ENCODE data around the gene RPS6KL1.

RPS6KL1 gene

GRCh38 chr14:74881431-74882102 lies 41.5 kb downstream of the RPS6KL1 start, which contains the start of gene DLST:
TSS of gene DLST (plus strand) at chr14:74881916. CDS start at chr14:74881954, 38 bp downstream.
- DNase-seq: peak; percentile 82

DNA sequence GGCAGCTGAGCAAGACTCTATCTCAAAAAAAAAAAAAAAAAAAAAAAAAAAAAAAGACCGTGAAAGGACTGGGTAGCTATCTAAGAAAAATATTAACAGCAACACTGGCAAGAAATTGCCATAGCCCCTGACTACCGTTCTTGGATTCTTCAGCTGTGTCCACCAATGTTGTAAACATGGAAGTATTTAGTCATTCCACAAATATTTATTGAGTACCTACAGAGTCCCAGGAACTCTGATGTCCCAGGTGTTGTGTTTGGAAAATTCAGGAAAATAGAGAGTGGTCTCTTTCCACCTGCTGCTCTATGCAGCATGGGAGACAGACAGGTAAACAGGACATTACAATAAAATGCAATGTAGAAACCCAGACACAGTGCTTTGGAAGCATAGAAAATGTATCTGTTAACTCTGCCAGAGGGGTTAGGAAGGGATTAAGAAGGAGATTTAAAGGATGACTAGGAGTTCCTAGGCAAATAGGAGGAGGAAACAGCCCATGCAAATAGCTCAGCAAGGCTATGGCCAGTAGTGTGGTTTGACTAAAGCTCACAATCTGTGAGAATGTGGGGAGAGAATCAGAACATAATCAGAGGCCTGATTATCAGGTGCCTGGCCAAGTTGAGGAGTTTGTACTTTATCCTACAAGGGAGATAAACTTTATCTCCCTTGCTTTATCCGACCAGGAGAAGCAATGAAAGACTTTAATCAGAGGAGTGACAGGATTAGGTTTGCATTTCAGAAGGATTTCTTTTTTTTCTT lies 43.5 kb downstream of the RPS6KL1 start:
- no peak for DNase-seq

DNA sequence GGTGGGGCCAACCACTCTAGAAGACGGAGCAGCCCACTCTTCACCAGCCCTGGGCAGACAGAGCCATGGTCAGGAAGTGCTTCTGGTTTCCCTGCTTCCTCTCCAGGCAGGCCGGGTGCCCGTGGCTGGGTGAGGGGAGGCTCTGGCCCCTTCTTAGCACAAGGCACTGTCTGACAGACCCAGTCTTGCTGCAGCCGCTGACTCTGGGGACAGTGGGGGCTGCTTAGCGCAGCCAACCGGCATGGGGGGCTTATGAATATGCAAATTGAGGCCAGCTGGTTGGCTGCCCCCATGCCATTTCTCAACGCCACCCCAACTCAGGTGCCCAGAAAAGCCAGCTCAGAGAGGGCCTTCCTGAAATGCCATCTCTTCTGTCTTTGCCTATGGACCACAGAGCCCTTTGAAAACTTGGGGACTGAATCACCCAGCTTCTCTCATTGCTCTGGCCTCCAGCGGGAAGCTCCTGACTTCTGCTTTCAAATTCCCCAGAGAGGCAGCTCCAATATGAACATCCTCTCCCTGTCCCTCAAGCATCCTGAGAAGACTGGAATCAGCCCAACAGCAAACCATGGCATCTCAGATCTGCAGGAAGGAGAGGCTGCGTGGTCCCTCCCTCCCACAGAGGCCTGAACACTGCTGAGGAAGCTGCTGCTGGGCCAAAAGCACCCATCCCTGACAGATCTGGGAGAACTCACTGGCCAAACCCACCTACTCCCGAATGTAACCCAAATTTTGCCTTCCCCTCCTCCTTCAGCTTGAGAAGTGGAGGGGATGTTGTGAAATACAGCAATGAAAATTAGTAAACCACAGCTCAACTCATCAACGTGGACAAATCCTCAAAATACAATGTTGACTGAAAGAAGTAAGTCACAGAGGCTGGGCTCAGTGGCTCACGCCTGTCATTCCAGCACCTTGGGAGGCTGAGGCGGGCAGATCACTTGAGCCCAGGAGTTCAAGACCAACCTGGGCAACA lies 46.8 kb downstream of the RPS6KL1 start, which contains the start of gene PROX2:
PROX2 (minus strand) TSS at position 205 of the 973 bp plus-strand sequence. CDS start 12,311 bp downstream, outside the sequence.
- peak; percentile 87 for DNase-seq

GRCh38 chr14:74875204-74875603 lies 47.9 kb downstream of the RPS6KL1 start:
- DNase-seq: no peak

DNA sequence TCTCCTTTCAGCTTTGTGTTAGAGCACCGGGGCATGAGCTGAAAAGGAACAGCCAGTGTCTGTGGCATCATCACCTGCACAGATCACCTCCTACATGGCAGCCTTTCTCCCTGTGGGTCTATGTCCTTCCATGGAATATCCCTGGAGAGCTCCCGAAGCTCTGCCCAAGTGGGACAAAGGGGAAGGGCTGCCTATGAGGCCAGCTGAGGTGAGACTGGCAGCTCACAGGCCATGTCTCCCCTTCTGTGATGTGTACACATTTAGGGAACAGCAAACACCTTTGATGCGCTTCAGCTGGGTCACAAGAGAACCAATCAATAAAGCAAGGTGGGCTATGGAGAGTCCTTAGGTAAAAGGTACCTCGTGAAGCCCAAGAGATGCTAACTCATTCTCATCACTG lies 51.2 kb downstream of the RPS6KL1 start:
- DNase-seq: no peak

DNA sequence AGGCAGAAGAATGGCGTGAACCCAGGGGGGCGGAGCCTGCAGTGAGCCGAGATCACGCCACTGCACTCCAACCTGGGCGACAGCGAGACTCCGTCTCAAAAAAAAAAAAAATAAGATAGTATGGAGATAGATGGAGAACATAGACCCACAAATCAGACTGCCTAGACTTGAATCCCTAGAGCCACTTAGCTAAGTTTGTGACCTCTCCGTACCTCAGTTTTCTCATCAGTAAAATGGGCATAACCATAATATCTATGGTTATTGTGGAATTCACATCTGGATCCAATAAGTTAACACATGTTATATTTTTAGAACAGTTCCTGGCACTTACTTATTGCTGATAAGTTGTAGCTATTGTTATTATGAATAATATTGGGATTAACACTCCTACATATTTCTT lies 54.3 kb downstream of the RPS6KL1 start:
- no peak for DNase-seq

GRCh38 chr14:74867673-74868072 lies 55.4 kb downstream of the RPS6KL1 start:
- DNase-seq: peak; percentile 53

- DNase-seq: no peak
Observed at GRCh38 chr14:74866708-74867389, 56.2 kb downstream of the RPS6KL1 start.

DNA sequence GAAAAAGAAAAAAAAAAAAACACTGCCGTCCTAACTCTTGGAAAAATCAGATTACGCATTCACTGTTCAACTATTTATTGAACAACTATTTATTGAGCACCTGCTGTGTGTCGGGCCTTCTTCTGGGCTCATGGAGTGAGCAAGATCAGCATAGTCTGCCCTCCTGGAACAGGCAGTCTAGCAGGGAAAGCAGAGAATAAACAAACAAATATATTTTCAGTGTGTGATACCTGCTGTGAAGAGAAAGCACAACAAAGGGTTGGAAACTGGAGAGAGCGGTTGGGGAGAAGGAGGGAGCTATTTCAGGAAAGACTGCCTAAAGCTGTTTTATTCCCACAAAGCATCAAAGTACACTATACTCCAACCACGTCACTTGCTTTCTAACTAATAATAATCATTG lies 57.9 kb downstream of the RPS6KL1 start:
- no peak for DNase-seq

DNA sequence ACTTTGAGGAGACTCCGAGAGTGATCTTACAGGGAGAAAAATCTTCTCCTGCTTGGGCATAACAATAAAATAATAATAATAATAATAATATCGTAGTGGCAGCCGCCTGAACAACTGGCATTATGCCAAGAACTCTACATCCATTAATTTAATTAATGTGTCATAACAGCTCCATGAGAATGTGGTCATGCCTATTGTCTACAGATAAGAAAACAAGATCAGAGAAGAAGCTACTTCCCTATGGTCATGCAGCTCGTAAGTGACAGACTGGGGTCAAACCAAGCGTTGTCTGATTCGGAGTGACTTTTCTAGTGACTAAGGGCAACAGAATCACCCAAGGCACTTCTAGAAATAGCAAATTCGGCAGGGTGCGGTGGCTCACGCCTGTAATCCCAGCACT lies 58.9 kb downstream of the RPS6KL1 start:
- no peak for DNase-seq

GRCh38 chr14:74863274-74863673 lies 59.8 kb downstream of the RPS6KL1 start:
- peak; percentile 47 for DNase-seq

DNA sequence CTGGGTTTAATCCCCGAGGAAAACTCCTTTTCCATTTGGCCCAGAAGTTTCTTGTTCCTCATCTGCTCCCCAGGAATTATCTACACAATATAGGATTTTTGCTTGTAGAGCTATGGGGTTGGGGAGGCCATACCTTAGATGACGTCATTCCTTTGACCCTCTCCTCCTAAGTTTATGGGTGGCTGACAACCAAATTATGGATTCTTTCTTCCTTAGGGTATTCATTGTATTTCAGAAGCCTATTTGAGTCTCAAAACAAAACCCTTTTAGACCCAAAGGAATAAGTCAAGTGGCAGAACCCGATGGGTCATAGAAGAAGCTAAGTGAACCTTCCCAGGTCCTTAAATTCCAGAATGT lies 61.3 kb downstream of the RPS6KL1 start:
- no peak for DNase-seq

GRCh38 chr14:74860899-74861733 lies 61.9 kb downstream of the RPS6KL1 start:
- DNase-seq: peak; percentile 70

GRCh38 chr14:74859757-74860552 lies 63.1 kb downstream of the RPS6KL1 start:
- no peak for DNase-seq

GRCh38 chr14:74858022-74858421 lies 65.0 kb downstream of the RPS6KL1 start:
- no peak for DNase-seq

DNA sequence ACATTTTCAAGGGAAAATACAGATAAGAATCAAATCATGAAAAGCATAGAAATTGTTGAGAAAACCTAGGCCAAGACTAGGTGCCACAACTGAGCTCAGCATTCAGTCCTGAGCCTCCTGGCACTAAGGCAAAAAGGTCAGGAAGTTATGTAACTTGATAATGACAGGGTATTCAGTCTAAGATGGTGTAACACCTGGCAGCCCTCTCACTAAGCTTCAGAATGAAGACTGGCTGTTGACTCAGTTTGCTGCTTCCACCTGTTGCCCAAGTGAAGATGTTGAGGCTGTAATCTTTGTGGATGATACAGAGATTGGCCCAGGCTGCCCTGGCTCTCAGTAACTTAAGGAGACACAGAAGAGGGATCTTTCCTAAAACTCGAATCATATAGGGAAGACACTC lies 66.7 kb downstream of the RPS6KL1 start:
- DNase-seq: no peak

GRCh38 chr14:74855945-74856344 lies 67.1 kb downstream of the RPS6KL1 start:
- DNase-seq: no peak

GRCh38 chr14:74855021-74855420 lies 68.0 kb downstream of the RPS6KL1 start:
- DNase-seq: no peak
